NB4 (cell line): ENCODE measurements around the gene OR51L1.

ENCODE experiments used
- CTCF ChIP-seq: IDR thresholded peaks from one replicate; pipeline ENCODE4 v1.5.1; 2012; ENCODE audit warnings: low read depth, low read length
- MAX ChIP-seq: IDR thresholded peaks from 2 replicates; pipeline ENCODE4 v1.6.1; 2011; ENCODE audit warnings: low read depth, low read length
- MYC ChIP-seq: IDR thresholded peaks from 2 replicates; pipeline ENCODE4 v1.6.1; 2011; ENCODE audit warnings: low read depth, low read length
- POLR2A ChIP-seq: IDR thresholded peaks from 2 replicates; pipeline ENCODE4 v1.6.1; 2011; ENCODE audit warnings: mild to moderate bottlenecking; ENCODE audit not compliant: insufficient read length; ENCODE audit errors: extremely low read depth

GRCh38 chr11:5037926-5038325, 43.3 kb downstream of the OR51L1 start:
- TF ChIP-seq POLR2A (no peak), CTCF (no peak), MAX (no peak), MYC (no peak)
